Right hindlimb (tissue), 1 donor: ENCODE measurements around the gene NTRK3.
"Not testable (repeated sequence)": the region's sequence is repeated elsewhere in the genome, so short reads cannot be mapped to it uniquely, and the experiment has no call there.

Experiments
- DNase-seq: peaks from one replicate; pipeline ENCODE4 v3.0.0-alpha.2; 2018

NTRK3 gene

GRCh38 chr15:88071141-88071540 is 185.4 kb downstream of the NTRK3 start:
- no peak for DNase-seq

- DNase-seq, result no peak
These were observed 187.0 kb downstream of the NTRK3 start for GRCh38 chr15:88069561-88069960.

GRCh38 chr15:88067331-88067685 is 189.2 kb downstream of the NTRK3 start:
- DNase-seq, result no peak

- no peak for DNase-seq
These were observed 189.8 kb downstream of the NTRK3 start for GRCh38 chr15:88066636-88067330.

GRCh38 chr15:88061452-88061851 is 195.1 kb downstream of the NTRK3 start:
- DNase-seq, result no peak

- no peak for DNase-seq
These were observed 196.2 kb downstream of the NTRK3 start for GRCh38 chr15:88060383-88060782.

- no peak for DNase-seq
These were observed 198.7 kb downstream of the NTRK3 start for GRCh38 chr15:88057836-88058235.

- DNase-seq, result no peak
These were observed 207.0 kb downstream of the NTRK3 start for GRCh38 chr15:88049506-88049905.

- DNase-seq, result no peak
These were observed 207.8 kb downstream of the NTRK3 start for GRCh38 chr15:88048755-88049154.

GRCh38 chr15:88048237-88048636 is 208.3 kb downstream of the NTRK3 start:
- no peak for DNase-seq

GRCh38 chr15:88046576-88047129 is 209.9 kb downstream of the NTRK3 start:
- no peak for DNase-seq

- no peak for DNase-seq
These were observed 213.1 kb downstream of the NTRK3 start for GRCh38 chr15:88043396-88043795.

GRCh38 chr15:88042047-88042446 is 214.5 kb downstream of the NTRK3 start:
- no peak for DNase-seq

- DNase-seq, result no peak
These were observed 216.0 kb downstream of the NTRK3 start for GRCh38 chr15:88040516-88040915.

- DNase-seq, result no peak
These were observed 218.3 kb downstream of the NTRK3 start for GRCh38 chr15:88038261-88038660.

- DNase-seq, result no peak
These were observed 220.2 kb downstream of the NTRK3 start for GRCh38 chr15:88036154-88036839.

- no peak for DNase-seq
These were observed 221.2 kb downstream of the NTRK3 start for GRCh38 chr15:88035381-88035780.

GRCh38 chr15:88033421-88033820 is 223.1 kb downstream of the NTRK3 start:
- not testable (repeated sequence) for DNase-seq

GRCh38 chr15:88032787-88033186 is 223.8 kb downstream of the NTRK3 start:
- DNase-seq, result no peak

GRCh38 chr15:88031461-88031860 is 225.1 kb downstream of the NTRK3 start:
- DNase-seq, result no peak

GRCh38 chr15:88029696-88030095 is 226.8 kb downstream of the NTRK3 start:
- no peak for DNase-seq

- no peak for DNase-seq
These were observed 228.5 kb downstream of the NTRK3 start for GRCh38 chr15:88028024-88028423.

GRCh38 chr15:88023914-88024313 is 232.6 kb downstream of the NTRK3 start:
- no peak for DNase-seq

GRCh38 chr15:88022716-88023115 is 233.8 kb downstream of the NTRK3 start:
- DNase-seq, result no peak
